Endothelial cell of umbilical vein (primary cell): ENCODE results near the gene IFT27.

Experiments
- EZH2 ChIP-seq: IDR thresholded peaks from 2 replicates; pipeline ENCODE4 v1.6.1; 2012; ENCODE audit warnings: borderline replicate concordance, low read depth, mild to moderate bottlenecking, moderate library complexity, low read length, inconsistent platforms; ENCODE audit not compliant: severe bottlenecking
- FOS ChIP-seq: IDR thresholded peaks from 2 replicates; pipeline ENCODE4 v1.6.1; 2011; ENCODE audit warnings: mild to moderate bottlenecking, low read length, moderate library complexity, borderline replicate concordance; ENCODE audit not compliant: insufficient read depth
- GATA2 ChIP-seq: IDR thresholded peaks from 2 replicates; pipeline ENCODE4 v1.7.0; 2011; ENCODE audit warnings: low read depth, mild to moderate bottlenecking, moderate library complexity, mixed read lengths, low read length; ENCODE audit not compliant: insufficient read length, insufficient read depth
- JUN ChIP-seq: IDR thresholded peaks from 2 replicates; pipeline ENCODE4 v1.6.1; 2011; ENCODE audit warnings: borderline replicate concordance, low read depth; ENCODE audit not compliant: insufficient read length, insufficient read depth
- MAX ChIP-seq: IDR thresholded peaks from 2 replicates; pipeline ENCODE4 v1.6.1; 2011; ENCODE audit not compliant: insufficient read depth, insufficient read length
- MYC ChIP-seq: IDR thresholded peaks from one replicate; pipeline ENCODE4 v1.6.1; 2011; ENCODE audit warnings: mild to moderate bottlenecking, low read depth, low read length
- POLR2A ChIP-seq: IDR thresholded peaks from 2 replicates; pipeline ENCODE4 v1.6.1; 2012; ENCODE audit warnings: low read depth, mild to moderate bottlenecking, control low read depth, low read length
- POLR2AphosphoS5 ChIP-seq: IDR thresholded peaks from 2 replicates; pipeline ENCODE4 v1.6.1; 2012; ENCODE audit warnings: low read depth, mild to moderate bottlenecking, control low read depth, low read length, moderate library complexity; ENCODE audit not compliant: insufficient read depth
- TF ChIP-seq, protein P1 (sequence below), 2 donors: IDR thresholded peaks; 1 replicate in 1 of 2; 2 replicates in 1 of 2; pipeline ENCODE4 v1.5.1; 2011; ENCODE audit warnings: low read length in 2 of 2, mild to moderate bottlenecking in 2 of 2, moderate library complexity in 2 of 2, control low read depth in 1 of 2, inconsistent platforms in 1 of 2, low read depth in 1 of 2; ENCODE audit not compliant: insufficient read depth in 1 of 2; ENCODE audit errors: extremely low read depth in 1 of 2

DNA sequence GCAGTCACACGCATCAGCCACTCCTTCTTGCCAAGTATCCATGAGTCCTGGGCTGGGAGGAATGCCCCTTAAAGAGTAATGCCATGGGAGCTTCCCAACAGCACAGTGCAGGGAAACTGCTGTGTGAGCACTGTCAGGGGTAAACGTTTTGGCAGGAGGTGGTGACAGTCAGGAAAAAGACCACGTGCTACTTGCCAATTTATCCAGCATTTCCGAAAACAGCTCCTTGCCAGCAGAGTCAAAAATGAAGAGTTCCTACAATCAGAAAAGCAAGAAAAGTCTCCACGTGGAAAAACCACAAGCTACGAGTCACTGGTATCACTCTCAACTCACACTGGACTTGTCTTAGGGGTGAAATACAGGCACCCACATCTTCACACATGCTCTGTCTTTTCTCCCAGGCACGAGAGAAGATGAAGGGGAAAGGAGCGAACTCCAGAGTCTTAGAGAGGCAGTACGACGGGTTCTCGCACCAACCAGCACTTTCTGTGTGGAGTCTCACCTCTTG is 9.9 kb downstream of the IFT27 start:
- no peak for TF ChIP-seq POLR2A
- no peak for TF ChIP-seq MYC
- TF ChIP-seq FOS, result no peak
- TF ChIP-seq, protein P1, sequence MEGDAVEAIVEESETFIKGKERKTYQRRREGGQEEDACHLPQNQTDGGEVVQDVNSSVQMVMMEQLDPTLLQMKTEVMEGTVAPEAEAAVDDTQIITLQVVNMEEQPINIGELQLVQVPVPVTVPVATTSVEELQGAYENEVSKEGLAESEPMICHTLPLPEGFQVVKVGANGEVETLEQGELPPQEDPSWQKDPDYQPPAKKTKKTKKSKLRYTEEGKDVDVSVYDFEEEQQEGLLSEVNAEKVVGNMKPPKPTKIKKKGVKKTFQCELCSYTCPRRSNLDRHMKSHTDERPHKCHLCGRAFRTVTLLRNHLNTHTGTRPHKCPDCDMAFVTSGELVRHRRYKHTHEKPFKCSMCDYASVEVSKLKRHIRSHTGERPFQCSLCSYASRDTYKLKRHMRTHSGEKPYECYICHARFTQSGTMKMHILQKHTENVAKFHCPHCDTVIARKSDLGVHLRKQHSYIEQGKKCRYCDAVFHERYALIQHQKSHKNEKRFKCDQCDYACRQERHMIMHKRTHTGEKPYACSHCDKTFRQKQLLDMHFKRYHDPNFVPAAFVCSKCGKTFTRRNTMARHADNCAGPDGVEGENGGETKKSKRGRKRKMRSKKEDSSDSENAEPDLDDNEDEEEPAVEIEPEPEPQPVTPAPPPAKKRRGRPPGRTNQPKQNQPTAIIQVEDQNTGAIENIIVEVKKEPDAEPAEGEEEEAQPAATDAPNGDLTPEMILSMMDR (IDR thresholded peaks at IDR 0.05; ENCODE audit: extremely low read depth in 1 of 2, insufficient read depth in 1 of 2, low read depth in 1 of 2, low read length in 2 of 2), result no peak
- TF ChIP-seq EZH2, result no peak
- no peak for TF ChIP-seq JUN
- TF ChIP-seq POLR2AphosphoS5, result no peak
- no peak for TF ChIP-seq MAX
- no peak for TF ChIP-seq GATA2
